Kidney (tissue), 14 donors: ENCODE measurements around the gene RPS6KB2. TPM values are rescaled to one million over a fixed set of nuclear protein-coding genes. Genes with fewer than 3 reads are reported as not detected.
"Not testable (repeated sequence)": the region's sequence is repeated elsewhere in the genome, so short reads cannot be mapped to it uniquely, and the experiment has no call there.

ENCODE experiments used
- DNase-seq, 5 donors: peaks; one replicate each; pipeline ENCODE4 v3.0.0-alpha.2; 2013 to 2020
- FAIRE-seq: peaks from 2 replicates; lab custom pipeline; 2012; peaks lifted over from hg19 to GRCh38; lab: Jason Lieb, UNC
- H3K27ac ChIP-seq, 2 donors: one replicate each; pipeline ENCODE4 v1.7.0; 2013; ENCODE audit warnings: low read depth in 2 of 2, low read length in 2 of 2, inconsistent platforms in 1 of 2
- H3K27me3 ChIP-seq: one replicate; pipeline ENCODE4 v1.7.1; 2013; ENCODE audit warnings: low read length, inconsistent platforms; ENCODE audit not compliant: control insufficient read depth, insufficient read depth
- H3K36me3 ChIP-seq, 3 donors: one replicate each; pipeline versions ENCODE4 v1.7.0 to v1.7.1; 2013; ENCODE audit warnings: low read length in 3 of 3, control low read depth in 1 of 3, inconsistent platforms in 1 of 3; ENCODE audit not compliant: insufficient read depth in 3 of 3, control insufficient read depth in 2 of 3
- H3K4me1 ChIP-seq, 3 donors: one replicate each; pipeline versions ENCODE4 v1.7.0 to v1.7.1; 2013; ENCODE audit warnings: low read length in 3 of 3, inconsistent platforms in 1 of 3, low read depth in 1 of 3; ENCODE audit not compliant: control insufficient read depth in 2 of 3, insufficient read depth in 2 of 3
- H3K4me3 ChIP-seq, 3 donors: one replicate each; pipeline versions ENCODE4 v1.7.0 to v1.8.1; 2013; ENCODE audit warnings: low read length in 3 of 3, control low read depth in 1 of 3, inconsistent platforms in 1 of 3
- H3K9ac ChIP-seq, 3 donors: one replicate each; pipeline versions ENCODE4 v1.7.0 to v1.7.1; 2013; ENCODE audit warnings: low read length in 3 of 3, control low read depth in 1 of 3, inconsistent platforms in 1 of 3
- H3K9me3 ChIP-seq, 3 donors: one replicate each; pipeline versions ENCODE4 v1.7.0 to v1.7.1; 2013; ENCODE audit warnings: low read length in 3 of 3, control low read depth in 1 of 3, inconsistent platforms in 1 of 3; ENCODE audit not compliant: control insufficient read depth in 2 of 3, insufficient read depth in 1 of 3
- CTCF ChIP-seq: IDR thresholded peaks from 3 replicates; pipeline ENCODE4 v1.5.1; 2012; ENCODE audit warnings: mild to moderate bottlenecking, moderate library complexity, borderline replicate concordance; ENCODE audit not compliant: insufficient read depth; ENCODE audit errors: extremely low read depth
- intact Hi-C: fragments of 100-400 bp; cut with DNase I; formaldehyde crosslinking; loops from one replicate; pipeline ENCODE4 v1.11.1; 2022
- polyA plus RNA-seq: library from polyadenylated mRNA; stranded (reverse); fragments of 350-450 nt; fragmentation: Illumina TruSeq; extraction: RNeasy Lipid Tissue Mini Kit (QIAGEN cat#74804); gene quantifications from one replicate; pipeline ENCODE4 v1.2.3, GENCODE V29; 2014; ENCODE audit warnings: low read depth, low replicate concordance; ENCODE audit not compliant: insufficient read depth
- total RNA-seq: library from RNA; stranded (reverse); fragmentation: NEBNext Ultra II Directional; extraction: Animal tissue kit (Norgen Biotek cat#: 25700); gene quantifications from one replicate; pipeline ENCODE4 v1.2.1, GENCODE V29; 2021
- donor health status: control.
- donor health status: control.
- donor health status: control.
- donor health status: control.
- donor health status: control.
- donor health status: DM: yes; HTN: yes; CAD: no.
- donor health status: Normal renal cell carcinoma (clear cell type).

Gene RPS6KB2
- total and polyA plus RNA-seq, 2 donors from 2014 or later = 41.3 to 45.4 TPM

- no peaks in the 10 kb centered on the region for H3K9me3 ChIP-seq
- DNase-seq = peak in 2 of 5 donors; percentile 78 to 95
- no peak for TF ChIP-seq CTCF
- FAIRE-seq = no peak
- no peaks in the 10 kb centered on the region for H3K36me3 ChIP-seq
- peaks cover 0 to 21% (median 12%) of the 10 kb centered on the region in 3 donors for H3K4me1 ChIP-seq
- H3K9ac ChIP-seq = peak overlapping the region in 1 of 3 donors; percentile 48
- no peaks in the 10 kb centered on the region for H3K27me3 ChIP-seq
- intact Hi-C loops = no loop called here
- peak overlapping the region in 1 of 3 donors; percentile 81 for H3K4me3 ChIP-seq
- H3K27ac ChIP-seq = peak overlapping the region; percentile 86 to 93
Observed at GRCh38 chr11:67463680-67464410, 35.6 kb downstream of the RPS6KB2 start.

GRCh38 chr11:67464411-67465188 lies 36.3 kb downstream of the RPS6KB2 start:
- peaks cover 0 to 23% (median 12%) of the 10 kb centered on the region in 3 donors for H3K4me1 ChIP-seq
- H3K4me3 ChIP-seq = peak overlapping the region; percentile 50 to 81 (median 56)
- no peak for FAIRE-seq
- H3K9me3 ChIP-seq = no peaks in the 10 kb centered on the region
- peak overlapping the region; percentile 93 for H3K27ac ChIP-seq
- TF ChIP-seq CTCF = no peak
- peak; percentile 92 to 97 (median 94) for DNase-seq
- no peaks in the 10 kb centered on the region for H3K36me3 ChIP-seq
- H3K27me3 ChIP-seq = no peaks in the 10 kb centered on the region
- intact Hi-C loops = no loop called here
- peak overlapping the region; percentile 9 to 96 (median 18) for H3K9ac ChIP-seq

GRCh38 chr11:67465189-67465510 lies 36.9 kb downstream of the RPS6KB2 start:
- Histone ChIP-seq H3K4me1 (peaks cover 0 to 23% (median 12%) of the 10 kb centered on the region in 3 donors), H3K27me3 (no peaks in the 10 kb centered on the region), H3K9ac (peak overlapping the region in 2 of 3 donors; percentile 29 to 96), H3K4me3 (peak overlapping the region; percentile 50 to 81 (median 56)), H3K27ac (peak overlapping the region; percentile 93), H3K36me3 (no peaks in the 10 kb centered on the region), H3K9me3 (no peaks in the 10 kb centered on the region)
- no peak for TF ChIP-seq CTCF
- FAIRE-seq (no peak), DNase-seq (no peak)
- intact Hi-C loops = no loop called here

- not testable (repeated sequence) for FAIRE-seq, H3K27me3 ChIP-seq
Observed at GRCh38 chr11:67465530-67465929, 37.2 kb downstream of the RPS6KB2 start.

More at GRCh38 chr11:67465530-67465929, 37.2 kb downstream of the RPS6KB2 start:
- Histone ChIP-seq H3K4me1 (peaks cover 0 to 23% (median 12%) of the 10 kb centered on the region in 3 donors), H3K9ac (peak overlapping the region in 1 of 3 donors; percentile 96), H3K4me3 (peak overlapping the region in 2 of 3 donors; percentile 50 to 81), H3K27ac (peak overlapping the region in 1 of 2 donors; percentile 93)
- DNase-seq, intact Hi-C loops, H3K9me3 ChIP-seq, H3K36me3 ChIP-seq: not testable (repeated sequence)
